CD4-positive, alpha-beta T cell treated with Interleukin-6 at 100 ng/mL for 8 hours (primary cell): ENCODE results near the gene EHBP1.
"Not testable (repeated sequence)": the region's sequence is repeated elsewhere in the genome, so short reads cannot be mapped to it uniquely, and the experiment has no call there.

ENCODE experiments used
- DNase-seq: peaks from one replicate; pipeline ENCODE4 v3.0.0-alpha.2; 2020; ENCODE audit warnings: mixed read lengths, low spot score

The EHBP1 gene

GRCh38 chr2:63073994-63074393, 368.5 kb downstream of the EHBP1 start:
- no peak for DNase-seq

GRCh38 chr2:63074399-63074798, 368.9 kb downstream of the EHBP1 start:
- not testable (repeated sequence) for DNase-seq

GRCh38 chr2:63078852-63079606, 373.5 kb downstream of the EHBP1 start:
- DNase-seq: no peak

GRCh38 chr2:63081404-63081803, 375.9 kb downstream of the EHBP1 start:
- DNase-seq: no peak

GRCh38 chr2:63086687-63087086, 381.2 kb downstream of the EHBP1 start:
- no peak for DNase-seq

GRCh38 chr2:63092401-63092800, 386.9 kb downstream of the EHBP1 start:
- DNase-seq: no peak

GRCh38 chr2:63092857-63093256, 387.3 kb downstream of the EHBP1 start:
- DNase-seq: no peak

GRCh38 chr2:63093502-63093901, 388.0 kb downstream of the EHBP1 start:
- no peak for DNase-seq
